Choroid plexus epithelial cell (primary cell): ENCODE measurements around the gene AFAP1L1.

Experiments
- DNase-seq: peaks from one replicate; pipeline ENCODE4 v3.0.0-alpha.2; 2010; ENCODE audit warnings: low read depth
- H3K4me3 ChIP-seq: 2 replicates; pipeline ENCODE4 v1.5.1; 2011; ENCODE audit warnings: low read depth, mild to moderate bottlenecking, control low read depth, low read length, moderate library complexity
- TF ChIP-seq, protein P1 (sequence below): conservative IDR thresholded peaks from 2 replicates; pipeline ENCODE4 v1.5.1; 2011; ENCODE audit warnings: low read depth, mild to moderate bottlenecking, control low read depth, inconsistent platforms, low read length, moderate library complexity

Gene AFAP1L1

GRCh38 chr5:149235841-149236240 is 35.8 kb upstream of the AFAP1L1 start:
- H3K4me3 ChIP-seq = no peak overlapping the region
- TF ChIP-seq, protein P1, sequence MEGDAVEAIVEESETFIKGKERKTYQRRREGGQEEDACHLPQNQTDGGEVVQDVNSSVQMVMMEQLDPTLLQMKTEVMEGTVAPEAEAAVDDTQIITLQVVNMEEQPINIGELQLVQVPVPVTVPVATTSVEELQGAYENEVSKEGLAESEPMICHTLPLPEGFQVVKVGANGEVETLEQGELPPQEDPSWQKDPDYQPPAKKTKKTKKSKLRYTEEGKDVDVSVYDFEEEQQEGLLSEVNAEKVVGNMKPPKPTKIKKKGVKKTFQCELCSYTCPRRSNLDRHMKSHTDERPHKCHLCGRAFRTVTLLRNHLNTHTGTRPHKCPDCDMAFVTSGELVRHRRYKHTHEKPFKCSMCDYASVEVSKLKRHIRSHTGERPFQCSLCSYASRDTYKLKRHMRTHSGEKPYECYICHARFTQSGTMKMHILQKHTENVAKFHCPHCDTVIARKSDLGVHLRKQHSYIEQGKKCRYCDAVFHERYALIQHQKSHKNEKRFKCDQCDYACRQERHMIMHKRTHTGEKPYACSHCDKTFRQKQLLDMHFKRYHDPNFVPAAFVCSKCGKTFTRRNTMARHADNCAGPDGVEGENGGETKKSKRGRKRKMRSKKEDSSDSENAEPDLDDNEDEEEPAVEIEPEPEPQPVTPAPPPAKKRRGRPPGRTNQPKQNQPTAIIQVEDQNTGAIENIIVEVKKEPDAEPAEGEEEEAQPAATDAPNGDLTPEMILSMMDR = no peak
- DNase-seq = no peak

GRCh38 chr5:149237662-149238061 is 34.0 kb upstream of the AFAP1L1 start:
- peak; percentile 44 for DNase-seq
- TF ChIP-seq, protein P1 = peak; percentile 61
- H3K4me3 ChIP-seq = no peak overlapping the region

DNA sequence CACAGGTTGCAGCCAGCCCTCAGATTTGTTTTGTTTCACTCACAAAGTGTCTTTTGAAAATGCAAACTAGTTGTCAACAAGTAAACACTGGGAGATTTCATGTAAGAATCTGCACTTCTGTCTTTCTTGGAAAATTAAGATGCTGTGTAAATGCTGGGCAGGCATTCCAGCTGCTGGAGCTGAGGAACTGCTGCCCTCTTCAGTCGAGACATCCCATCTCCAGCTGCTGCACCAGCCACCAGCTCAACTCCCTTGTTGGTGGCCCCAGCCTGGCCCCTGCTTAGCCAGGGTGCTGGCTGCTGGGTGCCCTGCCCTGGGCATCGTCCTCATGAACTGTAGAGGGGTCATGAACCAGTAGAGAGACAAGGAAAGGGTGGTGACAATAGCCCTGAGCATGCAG is 33.1 kb upstream of the AFAP1L1 start:
- H3K4me3 ChIP-seq = no peak overlapping the region
- DNase-seq = peak; percentile 55
- TF ChIP-seq, protein P1 = peak; percentile 59

GRCh38 chr5:149239917-149240316 is 31.7 kb upstream of the AFAP1L1 start:
- H3K4me3 ChIP-seq = no peak overlapping the region
- TF ChIP-seq, protein P1 = no peak
- DNase-seq = no peak

DNA sequence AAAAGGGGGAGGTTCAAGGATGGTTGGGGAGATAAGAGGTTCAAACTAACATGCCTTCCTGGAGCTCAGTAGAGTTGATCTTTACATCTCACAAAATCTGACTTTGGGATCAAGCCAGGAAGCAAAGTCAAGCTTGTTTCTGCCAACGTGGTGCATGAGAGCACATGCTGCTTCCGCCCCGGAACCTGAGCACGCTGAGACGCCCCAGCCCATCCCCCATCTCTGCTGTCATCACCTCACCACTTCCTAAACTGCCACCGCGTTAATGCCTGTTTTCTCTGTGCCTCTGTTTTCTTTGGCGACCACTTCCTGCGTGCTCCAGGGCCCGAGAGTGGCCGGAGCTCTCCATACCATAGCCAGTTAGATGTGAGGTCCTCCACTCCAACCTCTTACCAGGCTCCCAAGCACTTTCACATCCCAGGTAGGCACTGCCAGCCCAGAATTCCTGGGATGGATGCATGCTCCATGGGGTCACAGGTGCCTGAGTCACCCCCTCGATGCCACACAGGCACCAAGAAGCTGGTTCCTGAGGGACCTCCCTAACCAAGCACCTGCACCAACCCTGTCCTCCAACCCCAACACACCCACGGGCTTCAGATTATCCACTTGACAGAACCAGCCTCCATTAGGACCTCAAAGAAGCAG is 31.2 kb upstream of the AFAP1L1 start:
- TF ChIP-seq, protein P1 = no peak

GRCh38 chr5:149242339-149242738 is 29.3 kb upstream of the AFAP1L1 start:
- TF ChIP-seq, protein P1 = no peak
- no peak for DNase-seq

More for the DNA sequence above, 31.2 kb upstream of the AFAP1L1 start:
- no peak overlapping the region for H3K4me3 ChIP-seq
- DNase-seq = no peak

DNA sequence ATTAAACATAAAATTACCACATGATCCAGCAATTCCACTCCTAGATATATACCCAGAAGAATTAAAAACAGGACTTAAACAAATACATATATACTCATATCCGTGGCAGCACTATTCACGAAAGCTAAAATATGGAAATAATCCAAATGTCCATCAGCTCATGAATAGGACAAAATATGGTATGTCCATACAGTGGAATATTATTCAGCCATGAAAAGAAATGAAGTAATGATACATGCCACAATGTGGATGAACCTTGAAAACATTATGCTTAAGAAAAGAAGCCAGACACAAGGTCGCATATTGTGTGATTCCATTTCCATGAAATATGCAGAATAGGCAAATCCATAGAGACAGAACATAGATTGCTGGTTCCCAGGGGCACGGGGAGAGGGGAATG is 24.8 kb upstream of the AFAP1L1 start:
- DNase-seq = no peak
- TF ChIP-seq, protein P1 = no peak
- H3K4me3 ChIP-seq = no peak overlapping the region

More at GRCh38 chr5:149242339-149242738, 29.3 kb upstream of the AFAP1L1 start:
- no peak overlapping the region for H3K4me3 ChIP-seq
